HG03558 (cell line): Measurements from ENCODE around the gene PARD3.

Experiments used
- ATAC-seq: cut with Tn5 transposase; IDR thresholded peaks from one replicate; pipeline ENCODE4 v1.9.1; 2021; ENCODE audit warnings: moderate number of reproducible peaks; ENCODE audit not compliant: unreplicated experiment; ENCODE audit errors: extremely low read depth

Gene PARD3

DNA sequence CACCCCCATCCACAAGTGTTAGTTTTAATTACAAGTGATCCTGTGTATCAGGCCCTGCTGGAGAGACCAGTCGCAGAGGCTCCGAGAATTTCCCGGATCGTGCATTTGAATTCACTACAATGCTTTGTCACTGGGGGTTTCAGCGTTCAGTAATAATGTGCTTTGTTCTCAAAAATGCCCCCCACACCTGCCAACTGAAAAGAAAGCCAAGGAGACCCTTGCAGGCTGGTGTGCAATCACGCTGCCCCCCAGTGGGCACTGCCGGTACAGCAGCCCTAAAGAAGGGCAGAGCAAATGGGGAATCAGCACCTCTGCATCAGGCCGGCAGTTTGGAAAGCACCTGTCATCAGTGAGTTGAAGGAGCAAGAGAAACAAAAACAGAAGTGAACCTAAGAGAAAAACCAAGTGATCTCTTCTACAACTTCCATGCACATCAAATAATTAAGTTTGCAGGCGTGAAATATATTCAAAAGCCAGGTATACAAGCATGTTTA, 177.6 kb downstream of the PARD3 start:
- ATAC-seq = peak; percentile 40

DNA sequence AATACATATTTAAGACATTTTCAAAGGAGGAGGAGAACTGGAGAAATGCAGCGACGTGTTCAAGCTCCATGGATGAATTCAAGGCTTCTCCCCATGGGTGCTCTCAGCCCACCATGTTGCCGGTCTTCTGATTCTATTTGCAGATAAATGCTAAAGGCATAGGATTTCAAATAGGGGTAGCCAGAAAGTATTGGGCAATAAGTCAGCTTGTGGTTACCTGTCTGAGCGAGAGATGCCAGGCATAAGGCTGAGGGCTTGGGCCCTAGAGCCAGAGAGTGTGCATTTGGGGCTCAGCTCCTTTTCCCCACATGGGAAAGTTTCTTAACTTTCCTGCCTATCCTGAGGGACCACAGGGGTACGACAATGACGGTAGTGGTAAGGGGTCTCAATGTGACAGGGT, 180.0 kb downstream of the PARD3 start:
- no peak for ATAC-seq

DNA sequence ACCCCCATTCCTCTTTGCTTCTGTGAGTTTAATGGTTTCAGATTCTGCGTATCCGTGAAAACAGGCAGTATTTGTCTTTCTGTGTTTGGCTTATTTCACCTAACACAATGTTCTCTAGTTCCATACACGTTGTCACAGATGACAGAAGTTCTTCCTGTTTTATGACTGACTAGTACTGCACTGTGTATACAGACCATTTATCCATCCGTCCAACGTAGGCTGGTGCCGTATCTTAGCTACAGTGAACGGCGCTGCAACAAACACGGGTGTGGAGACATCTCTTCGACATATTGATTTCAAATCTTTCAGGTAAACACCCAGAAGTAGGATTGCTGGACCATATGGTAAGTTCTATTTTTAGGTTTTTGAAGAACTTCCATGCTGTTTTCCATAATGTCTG, 181.7 kb downstream of the PARD3 start:
- no peak for ATAC-seq

DNA sequence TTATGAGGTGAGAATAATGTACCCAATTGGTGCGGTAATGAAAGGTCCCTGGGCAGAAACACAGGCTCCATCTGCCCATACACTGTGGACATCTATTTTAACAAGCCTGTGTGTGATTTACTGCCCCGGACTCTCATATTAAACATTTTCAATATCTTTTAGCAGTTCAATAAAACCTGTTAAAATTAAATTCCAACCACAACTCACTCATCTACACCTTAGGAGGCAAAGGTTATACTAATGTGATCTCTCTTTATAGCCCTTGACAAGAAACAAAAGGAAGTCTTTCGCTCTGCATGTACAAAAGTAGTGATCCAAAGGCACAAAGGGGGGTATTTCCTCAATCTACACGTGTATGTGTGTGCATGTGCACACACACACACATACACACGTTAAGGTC, 186.0 kb downstream of the PARD3 start:
- no peak for ATAC-seq

DNA sequence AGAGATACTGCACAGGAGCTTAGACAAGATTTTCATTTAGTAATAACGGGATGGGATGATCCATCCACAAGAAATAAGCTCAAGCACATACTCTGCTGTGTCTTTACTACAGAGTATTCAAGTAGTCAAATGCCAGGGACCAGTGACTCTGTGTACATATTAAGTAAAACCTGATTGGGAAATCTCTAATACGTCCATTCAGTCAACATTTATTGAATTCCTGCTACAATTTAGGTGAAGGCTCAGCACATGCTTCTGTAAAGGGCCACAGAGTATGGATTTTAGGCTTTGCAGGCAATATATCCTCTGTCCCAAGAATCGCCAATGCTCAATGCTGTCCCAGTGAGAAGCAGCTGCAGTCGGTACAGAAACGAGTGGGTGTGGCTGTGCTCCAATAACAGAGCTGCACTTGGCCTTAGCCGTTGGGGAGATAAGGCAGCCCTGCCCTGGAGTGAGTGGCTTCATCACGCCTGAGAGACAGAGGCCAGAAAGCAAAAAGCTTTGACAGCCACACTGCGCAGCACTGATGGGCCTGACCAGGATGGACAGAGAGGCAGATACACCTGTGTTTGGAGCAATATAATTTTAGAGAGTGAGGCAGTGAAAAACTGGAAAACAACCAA, 186.8 kb downstream of the PARD3 start:
- no peak for ATAC-seq

DNA sequence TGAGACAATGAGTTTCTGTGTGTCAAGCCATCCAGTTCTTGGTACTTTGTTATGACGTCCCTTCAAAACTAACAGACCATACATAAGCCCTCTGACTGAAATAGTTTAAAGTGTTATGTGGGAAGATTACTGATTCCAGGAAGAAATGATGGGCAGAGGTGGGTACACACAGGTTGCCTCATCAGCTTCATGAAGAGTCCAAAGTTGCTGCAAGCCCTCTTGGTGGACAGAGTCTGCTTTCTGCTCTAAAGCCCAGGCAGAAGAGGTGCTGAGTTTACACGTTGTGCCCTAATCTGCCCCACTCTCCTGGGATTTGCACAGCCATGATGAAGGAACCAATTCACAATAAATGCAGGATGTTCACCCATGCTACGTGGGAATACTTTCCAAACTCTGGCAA, 187.4 kb downstream of the PARD3 start:
- no peak for ATAC-seq

DNA sequence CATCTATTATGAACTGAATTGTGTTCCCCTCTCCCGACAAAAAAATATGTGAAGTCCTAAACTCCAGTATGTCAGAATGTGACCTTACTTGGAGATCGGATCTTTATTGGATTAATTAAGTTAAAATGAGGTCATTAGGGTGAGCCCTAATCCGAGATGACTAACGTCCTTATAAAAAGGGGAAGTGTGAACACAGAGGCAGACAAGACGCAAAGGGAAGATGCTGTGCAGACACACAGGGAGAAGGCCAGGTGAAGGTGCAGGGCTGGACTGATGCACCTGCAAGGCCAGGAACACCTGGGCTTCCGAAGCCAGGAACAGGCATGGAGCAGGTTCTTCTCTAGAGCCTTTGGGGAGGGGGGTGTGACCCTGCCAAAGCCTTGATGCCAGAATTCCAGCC, 187.8 kb downstream of the PARD3 start:
- no peak for ATAC-seq

DNA sequence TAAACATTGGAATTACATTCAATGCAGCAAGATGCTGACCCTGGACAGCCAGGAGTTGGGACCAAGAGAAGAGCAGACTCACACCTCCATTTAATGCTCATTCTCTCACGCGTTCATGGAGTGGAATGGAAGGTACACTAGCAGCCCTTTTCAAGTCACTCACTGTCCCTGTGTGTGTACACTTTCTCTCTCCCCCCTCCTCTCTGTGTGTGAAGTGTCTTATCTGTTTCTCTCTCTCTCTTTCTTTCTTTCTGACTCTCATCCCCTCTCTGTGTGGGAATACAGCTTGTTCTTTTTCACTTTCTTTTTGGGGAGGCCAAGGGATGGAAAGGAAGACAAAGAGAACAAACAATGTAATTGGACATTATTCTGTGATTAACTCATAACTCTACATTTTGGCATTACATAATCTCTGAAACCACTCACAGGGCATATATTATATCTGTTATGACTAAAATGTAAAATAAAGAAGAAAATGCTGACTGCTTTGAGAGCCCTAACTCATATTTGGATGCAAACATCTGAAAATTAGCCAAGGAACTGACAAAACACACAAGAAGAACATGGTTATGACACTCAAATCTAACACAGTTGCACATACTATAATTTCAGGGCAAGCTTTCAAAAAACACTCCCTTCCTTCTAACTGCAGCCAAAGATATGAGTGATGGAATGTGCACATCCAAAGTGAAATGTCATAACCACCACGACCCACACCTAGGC, 188.8 kb downstream of the PARD3 start:
- ATAC-seq = no peak

DNA sequence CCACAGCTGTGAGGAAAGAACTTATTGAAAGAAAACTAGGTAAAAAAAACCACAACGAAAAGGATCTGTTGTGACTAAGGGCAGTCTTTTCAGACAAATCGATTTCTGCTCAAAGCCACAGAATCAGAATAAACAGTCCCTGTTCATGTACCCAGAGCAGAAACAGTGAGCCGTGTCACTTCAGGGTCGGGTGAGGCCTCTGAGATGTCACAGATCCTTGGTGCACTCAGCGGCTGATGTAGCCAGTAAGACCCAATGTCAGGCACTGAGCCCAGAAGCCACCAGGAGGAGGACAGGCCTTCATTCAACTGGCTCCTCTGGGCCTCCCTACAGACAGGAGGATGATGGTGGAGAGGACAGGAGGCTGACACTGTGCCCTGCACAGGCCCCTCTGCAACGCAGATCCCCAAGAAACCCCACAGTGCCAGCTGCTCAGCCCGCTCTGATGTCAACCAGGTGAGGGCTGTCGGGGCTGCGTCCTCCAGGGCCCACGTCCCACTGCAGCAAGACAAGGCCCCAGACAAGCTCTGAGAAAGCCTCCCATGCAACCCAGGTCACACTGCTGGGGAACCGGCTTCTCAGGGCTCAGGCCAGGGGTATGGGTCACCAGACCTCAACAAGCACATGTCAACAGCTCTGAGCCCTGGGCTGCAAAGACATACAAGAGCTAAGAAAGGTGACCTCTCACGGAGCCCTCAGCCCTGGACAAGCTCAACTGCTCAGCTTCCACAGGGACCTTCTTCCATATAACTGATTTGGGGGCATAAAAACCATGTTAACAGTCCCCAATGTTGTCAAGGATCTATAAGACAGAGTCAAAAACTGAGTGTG, 190.6 kb downstream of the PARD3 start:
- ATAC-seq = no peak

DNA sequence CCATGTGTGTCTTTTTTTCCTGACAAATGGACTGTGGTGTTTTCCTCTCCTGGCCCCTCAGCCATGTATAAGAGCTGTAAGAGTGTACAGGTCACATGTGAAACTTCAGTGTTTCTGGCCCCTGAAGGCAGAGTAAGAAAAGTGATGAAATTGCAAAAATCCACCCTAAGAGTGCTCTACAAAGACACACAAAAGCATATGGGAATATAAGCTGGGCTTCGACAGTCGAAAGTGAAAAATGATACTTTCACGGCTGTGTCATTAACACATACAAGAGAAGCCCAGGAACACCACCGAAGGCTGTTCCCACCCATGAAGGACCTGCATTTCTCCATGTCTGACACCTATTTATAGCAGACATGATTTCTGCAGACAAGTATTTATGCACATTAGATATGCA, 192.2 kb downstream of the PARD3 start:
- no peak for ATAC-seq

DNA sequence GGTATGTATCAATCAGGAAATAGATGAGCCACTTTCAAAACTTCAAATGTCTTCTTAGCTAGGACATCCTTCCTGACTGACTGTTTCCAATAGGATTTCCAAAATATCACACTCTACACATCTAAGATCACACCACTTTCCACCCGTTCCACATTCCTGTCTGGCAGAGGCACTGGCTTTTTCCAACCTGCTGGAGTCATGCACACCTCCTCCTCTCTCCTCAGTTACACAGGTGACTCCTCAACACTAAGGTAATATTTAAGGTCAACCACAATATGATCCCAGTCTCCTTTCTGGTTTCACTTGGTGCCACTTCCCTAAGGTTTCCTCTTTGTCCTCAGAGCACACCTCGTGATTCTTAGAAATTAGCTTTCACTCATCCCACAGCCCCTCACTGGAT, 196.5 kb downstream of the PARD3 start:
- no peak for ATAC-seq

DNA sequence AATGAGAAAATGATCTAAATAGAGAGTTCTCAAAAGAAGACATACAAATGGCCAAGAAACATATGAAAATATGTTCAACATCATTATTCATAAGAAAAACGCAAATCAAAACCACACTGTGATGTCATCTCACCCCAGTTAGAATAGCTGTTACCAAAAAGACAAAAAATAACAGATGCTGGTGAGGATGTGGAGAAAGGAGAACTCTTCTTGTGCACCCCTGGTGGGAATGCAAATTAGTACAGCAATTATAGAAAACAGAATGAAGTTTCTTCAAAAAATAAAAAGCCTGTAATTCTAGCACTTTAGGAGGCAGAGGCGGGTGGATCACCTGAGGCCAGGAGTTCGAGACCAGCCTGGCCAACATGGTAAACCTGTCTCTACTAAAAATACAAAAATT, 199.3 kb downstream of the PARD3 start:
- no peak for ATAC-seq

DNA sequence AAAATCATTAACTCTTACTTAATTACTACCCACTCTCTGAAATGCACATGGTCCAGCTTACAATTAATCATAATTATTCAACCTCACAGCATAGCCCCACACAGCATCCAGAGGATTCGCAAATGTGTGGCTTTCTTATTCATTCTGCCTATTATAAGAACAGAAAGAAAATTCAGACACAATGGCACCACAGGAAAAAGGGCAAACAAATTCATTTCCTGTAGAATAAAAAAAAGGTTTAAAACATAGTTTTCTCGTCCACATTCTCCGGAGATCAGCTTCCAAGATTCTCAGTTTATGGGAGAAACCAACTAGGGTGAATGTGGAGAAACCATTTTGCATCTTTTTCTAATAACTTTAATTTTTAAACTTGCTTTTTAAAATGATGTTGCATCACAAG, 201.6 kb downstream of the PARD3 start:
- no peak for ATAC-seq

DNA sequence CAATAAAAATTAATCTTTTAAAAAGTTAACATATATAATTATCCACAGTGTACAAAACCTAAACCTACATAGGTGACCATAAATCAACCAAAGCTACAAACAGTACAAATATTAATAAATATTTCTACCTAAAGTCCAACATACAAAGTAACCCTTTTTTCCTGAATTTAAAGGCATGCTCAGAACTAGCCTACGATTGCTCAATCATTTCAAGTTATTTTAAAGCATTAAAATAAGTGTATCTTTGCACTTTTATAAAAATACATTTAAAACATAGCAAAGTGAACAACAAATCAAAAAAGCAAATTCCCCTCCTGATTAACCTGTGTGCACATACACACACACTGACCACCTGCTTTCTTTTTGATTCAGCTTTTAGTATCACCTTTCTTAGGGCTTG, 202.2 kb downstream of the PARD3 start:
- no peak for ATAC-seq

DNA sequence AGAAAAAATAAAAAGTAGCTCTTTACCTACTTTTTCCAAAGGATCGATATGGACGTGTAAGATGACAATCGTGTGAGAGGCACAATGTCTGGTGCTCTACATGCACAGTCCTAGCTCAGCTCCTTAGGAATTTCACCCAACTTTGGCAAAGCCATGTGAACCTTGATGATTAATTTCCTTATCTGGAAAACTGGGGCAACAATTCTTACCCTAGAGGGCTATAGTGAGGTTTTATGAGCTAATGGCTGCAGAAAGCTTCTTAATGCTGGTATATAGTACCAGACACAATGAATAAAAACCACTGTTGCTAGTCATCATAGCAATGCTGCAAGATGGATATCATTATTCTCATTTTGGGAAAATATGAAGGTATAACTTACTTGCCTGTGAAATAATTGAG, 202.7 kb downstream of the PARD3 start:
- no peak for ATAC-seq

DNA sequence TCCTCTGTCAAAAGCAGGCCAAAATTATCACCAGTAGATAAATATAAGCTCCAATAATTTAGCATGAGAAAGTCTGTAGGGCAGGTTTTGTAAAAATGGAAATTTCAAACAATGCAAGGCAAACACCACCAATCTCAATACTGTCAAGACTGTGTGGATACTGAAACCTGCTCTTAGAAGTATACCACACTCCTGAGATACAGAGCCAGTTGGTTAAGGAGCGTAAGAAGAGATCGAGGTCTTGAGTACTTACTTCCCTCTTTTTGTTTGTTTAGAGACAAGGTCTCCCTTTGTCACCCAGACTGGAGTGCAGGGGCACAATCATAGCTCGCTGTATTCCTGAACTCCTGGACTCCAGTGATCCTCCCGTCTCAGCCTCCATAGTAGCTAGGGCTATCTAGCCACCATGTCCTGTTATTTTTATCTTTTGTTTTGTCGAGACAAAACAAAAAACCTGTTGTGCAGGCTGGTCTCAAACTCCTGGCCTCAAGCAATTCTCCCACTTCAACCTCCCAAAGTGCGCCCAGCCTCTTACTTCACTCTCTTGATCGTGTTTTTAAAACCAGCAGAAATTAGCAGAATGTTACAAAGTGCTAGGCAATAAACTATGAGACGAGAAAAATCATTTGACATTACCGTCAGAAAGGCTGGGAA, 205.7 kb downstream of the PARD3 start:
- ATAC-seq = no peak

DNA sequence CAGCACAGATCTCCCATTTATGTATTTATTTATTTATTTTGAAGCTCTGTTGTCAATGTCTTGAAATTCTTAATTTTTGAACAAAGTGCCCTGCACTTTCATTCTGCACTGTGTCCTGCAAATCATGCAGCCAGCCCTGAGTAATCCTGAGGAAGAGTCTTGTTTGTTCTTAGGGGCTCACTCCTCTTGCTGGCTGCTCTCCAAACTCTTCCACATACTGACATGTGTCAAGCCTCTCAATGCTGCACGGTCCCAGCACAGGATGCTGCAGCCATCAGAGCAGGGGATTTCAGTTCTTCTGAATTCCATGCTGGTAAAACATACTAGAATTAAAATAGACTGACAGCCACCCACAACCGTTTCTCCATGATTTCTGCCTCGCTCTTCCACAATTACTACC, 207.2 kb downstream of the PARD3 start:
- no peak for ATAC-seq

DNA sequence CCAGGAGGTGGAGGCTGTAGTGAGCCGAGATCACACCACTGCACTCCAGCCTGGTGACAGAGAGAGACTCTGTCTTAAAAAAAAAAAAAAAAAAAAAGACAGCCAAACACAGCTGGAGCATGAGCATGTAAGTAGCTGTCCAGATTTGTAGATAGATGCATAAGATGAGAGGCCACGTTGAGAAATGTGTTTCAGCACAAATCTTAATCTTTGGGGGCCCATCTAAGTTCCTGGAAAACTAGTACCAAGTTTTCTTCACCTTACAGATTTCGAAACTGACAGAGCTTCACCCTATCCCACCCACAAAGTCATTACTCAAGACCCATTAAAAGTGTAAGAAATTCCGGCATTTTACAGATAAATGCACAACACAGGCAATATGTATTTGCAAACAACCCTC, 208.2 kb downstream of the PARD3 start:
- ATAC-seq = no peak

DNA sequence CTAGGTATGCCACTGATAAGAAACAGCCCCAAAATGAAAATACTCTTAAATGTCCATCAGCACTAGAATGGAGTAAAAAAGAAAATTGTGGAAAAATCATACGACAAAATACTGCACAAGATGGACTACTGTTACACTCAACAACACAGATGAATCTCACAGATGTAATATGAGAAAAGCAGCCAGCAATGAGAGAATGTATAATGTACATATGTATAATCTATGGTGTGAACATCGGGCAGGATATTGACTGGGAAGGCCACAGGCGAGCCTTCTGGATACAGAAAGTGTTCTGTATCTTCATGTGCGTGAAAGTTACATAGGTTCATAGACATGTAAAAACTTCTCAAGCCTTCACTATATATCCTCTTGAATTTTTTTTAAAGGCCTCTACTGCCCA, 212.6 kb downstream of the PARD3 start:
- ATAC-seq = no peak

DNA sequence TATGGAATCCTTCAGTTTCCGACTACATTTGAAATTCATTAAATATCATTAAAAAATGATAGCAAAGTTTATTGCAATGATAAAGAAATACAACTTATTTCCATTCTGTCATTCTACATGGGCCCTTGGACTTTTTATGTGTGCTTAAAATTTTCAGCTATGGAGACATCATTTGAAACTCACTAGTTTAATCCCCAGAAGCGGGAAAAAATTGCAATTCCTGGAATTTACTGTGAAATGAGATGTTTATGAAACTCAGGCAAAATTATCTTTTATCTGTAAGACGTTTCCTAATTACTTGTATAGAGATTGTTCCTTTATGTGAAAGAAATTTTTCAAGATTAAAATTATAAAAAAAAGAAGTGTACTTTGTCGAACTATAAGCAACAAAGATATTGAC, 213.4 kb downstream of the PARD3 start:
- ATAC-seq = no peak
